ENCODE results near the gene MRPS34. TPM values are rescaled to one million over a fixed set of nuclear protein-coding genes. Genes with fewer than 3 reads are reported as not detected.
A peak's percentile ranks its signal among the peaks of the same experiment; 100 is the strongest.

The MRPS34 gene
- total RNA-seq, 2 donors from 2014 or later = 51.4 to 99.6 TPM

DNA sequence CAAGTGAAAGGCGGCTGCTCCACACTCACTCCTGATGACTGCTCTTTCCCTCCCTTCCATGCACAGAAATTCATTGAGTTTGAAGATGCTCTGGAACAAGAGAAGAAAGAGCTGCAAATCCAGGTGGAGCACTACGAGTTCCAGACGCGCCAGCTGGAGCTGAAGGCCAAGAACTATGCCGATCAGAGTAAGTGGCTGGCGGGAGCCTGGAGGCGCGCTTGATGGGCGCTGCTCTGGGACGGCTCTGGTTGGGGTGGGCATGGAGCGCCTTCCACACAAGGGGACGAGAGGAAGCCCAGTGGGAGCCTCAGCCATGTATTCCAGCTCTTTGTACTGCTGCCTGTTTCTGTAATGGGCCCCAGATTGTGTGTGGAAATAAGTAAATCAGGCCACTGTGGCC lies 48.4 kb downstream of the MRPS34 start:
- DNase-seq (no peak), ATAC-seq (no peak)
- Histone ChIP-seq H3K27ac (no peak overlapping the region), H3K4me3 (no peak overlapping the region), H3K36me3 (replicated peaks in 1 of 2; ENCODE audit: insufficient read depth in 1 of 2, low read depth in 2 of 2) (peaks cover 5 to 6% of the 10 kb centered on the region in 2 donors), H3K27me3 (no peaks in the 10 kb centered on the region), H3K9me3 (no peaks in the 10 kb centered on the region), H3K4me1 (peaks cover 23% of the 10 kb centered on the region)
- TF ChIP-seq POLR2A (IDR thresholded peaks at IDR 0.05) = no peak
- TF ChIP-seq, protein P1, sequence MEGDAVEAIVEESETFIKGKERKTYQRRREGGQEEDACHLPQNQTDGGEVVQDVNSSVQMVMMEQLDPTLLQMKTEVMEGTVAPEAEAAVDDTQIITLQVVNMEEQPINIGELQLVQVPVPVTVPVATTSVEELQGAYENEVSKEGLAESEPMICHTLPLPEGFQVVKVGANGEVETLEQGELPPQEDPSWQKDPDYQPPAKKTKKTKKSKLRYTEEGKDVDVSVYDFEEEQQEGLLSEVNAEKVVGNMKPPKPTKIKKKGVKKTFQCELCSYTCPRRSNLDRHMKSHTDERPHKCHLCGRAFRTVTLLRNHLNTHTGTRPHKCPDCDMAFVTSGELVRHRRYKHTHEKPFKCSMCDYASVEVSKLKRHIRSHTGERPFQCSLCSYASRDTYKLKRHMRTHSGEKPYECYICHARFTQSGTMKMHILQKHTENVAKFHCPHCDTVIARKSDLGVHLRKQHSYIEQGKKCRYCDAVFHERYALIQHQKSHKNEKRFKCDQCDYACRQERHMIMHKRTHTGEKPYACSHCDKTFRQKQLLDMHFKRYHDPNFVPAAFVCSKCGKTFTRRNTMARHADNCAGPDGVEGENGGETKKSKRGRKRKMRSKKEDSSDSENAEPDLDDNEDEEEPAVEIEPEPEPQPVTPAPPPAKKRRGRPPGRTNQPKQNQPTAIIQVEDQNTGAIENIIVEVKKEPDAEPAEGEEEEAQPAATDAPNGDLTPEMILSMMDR (IDR thresholded peaks at IDR 0.05) = no peak
- intact Hi-C loops (cut with DNase I) = no loop called here
- 88 to 90% methylated on average over 12 of the region's 12 CpGs for WGBS, 2 donors

DNA sequence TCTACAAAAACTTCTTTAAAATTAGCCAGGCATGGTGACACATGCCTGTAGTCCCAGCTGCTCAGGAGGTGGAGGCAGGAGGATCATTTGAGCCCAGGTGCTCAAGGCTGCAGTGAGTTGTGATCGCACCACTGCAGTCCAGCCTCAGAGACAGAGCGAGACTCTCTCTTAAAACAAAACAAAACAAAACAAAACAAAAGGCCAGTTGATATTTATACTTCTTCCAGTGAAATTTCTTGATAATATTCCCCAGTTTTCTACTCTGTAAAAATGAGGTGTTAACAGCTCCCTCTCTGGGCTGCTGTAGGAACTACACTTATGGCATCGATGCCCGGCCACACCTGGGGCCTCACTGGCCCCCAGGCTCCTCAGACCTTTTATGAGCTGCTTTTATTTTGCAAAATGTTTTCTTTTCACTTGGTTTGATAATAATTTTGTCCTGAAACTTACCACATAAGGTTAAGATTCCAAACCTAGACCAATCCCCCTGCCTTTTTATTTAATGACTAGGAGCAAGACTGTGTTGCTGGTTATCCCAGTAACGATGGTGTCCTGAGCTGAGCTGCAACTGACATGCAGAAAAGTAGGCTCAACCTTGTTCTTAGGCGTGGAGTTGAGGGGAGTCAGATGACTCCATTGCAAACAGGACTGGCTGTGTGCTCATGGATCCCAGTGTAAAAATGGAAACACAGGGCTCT lies 49.3 kb downstream of the MRPS34 start:
- no peak for TF ChIP-seq POLR2A (IDR thresholded peaks at IDR 0.05)
- TF ChIP-seq, protein P1 (IDR thresholded peaks at IDR 0.05) = peak; percentile 32 to 84 (median 62)
- intact Hi-C loops (cut with DNase I) = no loop called here
- peak overlapping the region in 1 of 4 donors; percentile 62 for H3K27ac ChIP-seq
- H3K4me3 ChIP-seq = no peak overlapping the region
- ATAC-seq = peak; percentile 70
- WGBS, 2 donors = 33 to 42% methylated on average over 6 of the region's 6 CpGs
- peaks cover 23% of the 10 kb centered on the region for H3K4me1 ChIP-seq
- H3K36me3 ChIP-seq (replicated peaks in 1 of 2; ENCODE audit: insufficient read depth in 1 of 2, low read depth in 2 of 2) = peaks cover 0 to 5% of the 10 kb centered on the region in 2 donors
- H3K9me3 ChIP-seq = no peaks in the 10 kb centered on the region
- no peaks in the 10 kb centered on the region for H3K27me3 ChIP-seq
- peak; percentile 49 to 62 (median 52) for DNase-seq

Small RNA genes within 50 kb of the gene (microRNA-seq; reads per million reads assigned to microRNA genes)
- 0.47 to 1.3 reads per million in 2 donors for gene MIR3177 (ENCODE audit: borderline number of aligned reads in 2 of 2, borderline replicate concordance in 2 of 2)

Small RNA genes within 50 kb of the gene (small RNA-seq; reads per million reads assigned to genes)
- not detected for gene MIR3177

Other genes with a start within 250 kb of the MRPS34 start
- gene TMEM204, start 239.5 kb downstream of the MRPS34 start, total RNA-seq = 10 to 100 TPM; 23.6 to 25.1 TPM
- 10 to 100 TPM; 16.9 to 35.6 TPM for gene IFT140, start 161.1 kb downstream of the MRPS34 start, total RNA-seq
- 10 to 100 TPM in 1 of 2 donors, 1 to 10 TPM in 1; 8.6 to 17.8 TPM for gene CRAMP1, start 160.8 kb downstream of the MRPS34 start, total RNA-seq
- 10 to 100 TPM; 15.5 to 24.4 TPM for gene JPT2, start 94.9 kb downstream of the MRPS34 start, total RNA-seq
- 100 to 1,000 TPM in 1 of 2 donors, 10 to 100 TPM in 1; 79.9 to 103 TPM for gene MAPK8IP3, start 66.9 kb downstream of the MRPS34 start, total RNA-seq
- 100 to 1,000 TPM in 1 of 2 donors, 10 to 100 TPM in 1; 62.8 to 113 TPM for gene NME3, start 1.6 kb downstream of the MRPS34 start, total RNA-seq
- gene EME2, start 324 bp downstream of the MRPS34 start, total RNA-seq = 10 to 100 TPM; 13.5 to 33.3 TPM
- gene SPSB3, start 9.4 kb upstream of the MRPS34 start, total RNA-seq = 10 to 100 TPM; 95.9 to 97.8 TPM
- gene NUBP2, start 9.8 kb upstream of the MRPS34 start, total RNA-seq = 10 to 100 TPM; 61.0 to 72.6 TPM
- 1 to 10 TPM; 5.2 to 9.2 TPM for gene IGFALS, start 20.6 kb upstream of the MRPS34 start, total RNA-seq
- gene HAGH, start 53.7 kb upstream of the MRPS34 start, total RNA-seq = 10 to 100 TPM; 45.7 to 46.5 TPM
- 10 to 100 TPM; 32.6 to 50.8 TPM for gene FAHD1, start 54.1 kb upstream of the MRPS34 start, total RNA-seq
- under 1 TPM in 1 of 2 donors, not detected in 1; 0.26 TPM for gene MEIOB, start 99.0 kb upstream of the MRPS34 start, total RNA-seq
- not detected for gene HS3ST6, start 145.3 kb upstream of the MRPS34 start, total RNA-seq
- gene MSRB1, start 170.1 kb upstream of the MRPS34 start, total RNA-seq = 10 to 100 TPM; 36.8 to 38.6 TPM
- gene RPL3L, start 181.6 kb upstream of the MRPS34 start, total RNA-seq = 10 to 100 TPM in 1 of 2 donors, not detected in 1; 16.5 TPM
- gene NDUFB10, start 186.4 kb upstream of the MRPS34 start, total RNA-seq = 10 to 100 TPM; 39.2 to 86.1 TPM
- 1,000 to 10,000 TPM; 2,300 to 2,472 TPM for gene RPS2, start 191.7 kb upstream of the MRPS34 start, total RNA-seq
- not detected for gene RNF151, start 193.7 kb upstream of the MRPS34 start, total RNA-seq
- 10 to 100 TPM; 38.9 to 40.7 TPM for gene TBL3, start 198.9 kb upstream of the MRPS34 start, total RNA-seq
- not detected for gene NOXO1, start 208.3 kb upstream of the MRPS34 start, total RNA-seq
- gene GFER, start 211.1 kb upstream of the MRPS34 start, total RNA-seq = 10 to 100 TPM; 13.2 to 35.9 TPM
- 1 to 10 TPM in 1 of 2 donors, under 1 TPM in 1; 0.33 to 1.6 TPM for gene SYNGR3, start 216.8 kb upstream of the MRPS34 start, total RNA-seq
- 10 to 100 TPM; 41.0 to 55.4 TPM for gene ZNF598, start 236.7 kb upstream of the MRPS34 start, total RNA-seq
- not detected for gene NPW, start 246.7 kb upstream of the MRPS34 start, total RNA-seq

Data from body of pancreas (tissue), 4 donors.